Measurements from ENCODE around the gene TMED1.
"Not testable (repeated sequence)": the region's sequence is repeated elsewhere in the genome, so short reads cannot be mapped to it uniquely, and the experiment has no call there.

The TMED1 gene, protein sequence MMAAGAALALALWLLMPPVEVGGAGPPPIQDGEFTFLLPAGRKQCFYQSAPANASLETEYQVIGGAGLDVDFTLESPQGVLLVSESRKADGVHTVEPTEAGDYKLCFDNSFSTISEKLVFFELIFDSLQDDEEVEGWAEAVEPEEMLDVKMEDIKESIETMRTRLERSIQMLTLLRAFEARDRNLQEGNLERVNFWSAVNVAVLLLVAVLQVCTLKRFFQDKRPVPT

GRCh38 chr19:10835754-10836478, at the start of gene TMED1:
Gene TMED1, minus strand, starts transcription at chr19:10836212. Its CDS starts 21 bp downstream, at chr19:10836191.
- DNase-seq: peak; percentile 98

GRCh38 chr19:10885201-10886169, 49.5 kb upstream of the TMED1 start:
- DNase-seq: no peak

GRCh38 chr19:10884274-10884673, 48.3 kb upstream of the TMED1 start:
- no peak for DNase-seq

- no peak for DNase-seq
Measured at GRCh38 chr19:10882108-10882457, 46.1 kb upstream of the TMED1 start.

GRCh38 chr19:10881403-10882107, 45.5 kb upstream of the TMED1 start:
- DNase-seq: no peak

GRCh38 chr19:10878253-10878652, 42.2 kb upstream of the TMED1 start:
- DNase-seq: peak; percentile 21

DNA sequence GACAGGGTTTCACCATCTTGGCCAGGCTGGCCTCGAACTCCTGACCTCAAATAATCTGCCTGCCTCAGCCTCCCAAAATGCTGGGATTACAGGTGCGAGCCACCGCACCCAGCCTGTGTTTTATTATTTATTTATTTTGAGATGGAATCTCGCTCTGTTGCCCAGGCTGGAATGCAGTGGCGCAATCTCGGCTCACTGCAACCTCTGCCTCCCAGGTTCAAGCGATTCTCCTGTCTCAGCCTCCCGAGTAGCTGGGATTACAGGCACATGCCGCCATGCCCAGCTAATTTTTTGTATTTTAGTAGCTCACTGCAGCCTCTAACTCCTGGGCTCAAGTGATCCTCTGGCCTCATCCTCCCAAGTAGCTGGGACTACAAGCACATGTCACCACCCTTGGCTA, 41.6 kb upstream of the TMED1 start:
- not testable (repeated sequence) for DNase-seq

DNA sequence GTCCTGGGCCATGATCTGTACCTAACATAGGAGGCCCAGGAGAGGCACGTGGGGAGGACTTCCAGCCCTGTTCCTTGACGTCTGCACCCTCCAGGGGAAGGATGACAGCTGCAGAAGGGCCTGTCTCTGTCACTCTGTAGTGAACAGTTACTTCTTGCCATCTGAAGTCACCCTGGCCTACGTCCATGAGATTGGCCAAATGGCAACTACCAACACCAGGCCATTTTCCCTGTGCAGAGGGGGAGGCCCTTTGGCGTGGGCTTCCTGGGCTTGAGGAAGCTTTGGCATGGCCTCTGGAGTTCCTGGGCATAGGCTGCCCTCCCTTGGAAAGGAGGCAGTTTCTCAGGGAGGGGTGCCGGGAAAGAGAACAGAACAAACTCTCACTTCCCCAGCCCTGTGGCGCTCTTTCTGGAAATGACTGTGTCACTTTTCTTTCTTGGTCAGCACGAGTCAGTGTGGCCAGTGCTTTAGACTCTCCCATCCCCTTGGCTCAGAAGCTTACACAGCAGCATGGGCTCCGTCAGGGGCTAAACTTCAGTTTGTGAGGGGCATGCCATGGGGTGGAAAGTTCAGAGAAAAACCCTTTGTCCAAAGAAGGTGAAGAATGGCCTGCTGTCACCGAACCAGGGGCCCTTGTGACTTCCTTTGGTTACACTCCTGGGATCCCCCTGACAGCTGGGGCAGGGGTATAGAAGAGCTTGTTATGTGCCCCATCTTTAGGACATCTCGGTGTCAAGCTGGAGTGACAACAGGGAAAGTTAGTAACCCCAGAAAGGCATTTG, 40.6 kb upstream of the TMED1 start:
- peak; percentile 68 for DNase-seq

GRCh38 chr19:10874024-10874423, 38.0 kb upstream of the TMED1 start:
- no peak for DNase-seq

- DNase-seq: no peak
Measured at GRCh38 chr19:10872546-10873107, 36.6 kb upstream of the TMED1 start.

DNA sequence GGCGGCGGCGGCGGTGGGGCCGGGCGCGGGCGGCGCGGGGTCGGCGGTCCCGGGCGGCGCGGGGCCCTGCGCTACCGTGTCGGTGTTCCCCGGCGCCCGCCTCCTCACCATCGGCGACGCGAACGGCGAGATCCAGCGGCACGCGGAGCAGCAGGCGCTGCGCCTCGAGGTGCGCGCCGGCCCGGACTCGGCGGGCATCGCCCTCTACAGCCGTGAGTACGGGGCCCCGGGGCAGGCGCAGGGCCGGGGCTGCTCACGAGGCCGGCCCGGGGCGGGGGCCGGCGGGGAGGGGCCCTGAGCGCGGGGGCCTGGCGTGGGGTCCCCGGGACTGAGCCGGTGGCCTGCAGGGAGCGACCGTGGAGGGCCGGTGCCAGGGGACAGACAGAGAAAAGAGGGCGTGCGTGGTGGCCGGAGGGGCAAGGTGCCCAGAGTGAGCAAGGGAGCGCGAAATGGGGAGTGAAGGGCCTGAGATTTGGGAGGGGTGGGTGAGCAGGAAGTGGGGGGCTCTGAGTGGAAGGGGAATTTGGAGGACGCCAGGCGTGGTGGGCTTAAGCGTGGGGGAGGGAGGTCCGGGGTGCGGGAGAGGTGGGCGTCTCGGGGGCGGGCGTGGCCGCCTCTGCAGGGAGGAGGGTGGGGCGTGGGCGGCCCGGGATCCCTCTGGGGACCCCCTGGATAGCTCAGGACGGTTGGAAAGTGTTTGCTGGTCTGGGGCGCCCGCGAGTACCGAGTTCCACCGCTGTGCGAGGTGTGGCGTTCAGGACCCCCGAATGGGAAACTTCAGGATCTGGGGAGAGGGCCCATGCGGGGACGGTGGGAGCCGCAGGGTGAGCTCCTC, 35.9 kb upstream of the TMED1 start:
- DNase-seq: peak; percentile 24

GRCh38 chr19:10870955-10871603, 35.1 kb upstream of the TMED1 start, which contains the start of gene CARM1:
Gene CARM1, plus strand, starts transcription at chr19:10871553. Its CDS starts 150 bp downstream, at chr19:10871703.
- DNase-seq: peak; percentile 100

GRCh38 chr19:10870501-10870954, 34.5 kb upstream of the TMED1 start:
- DNase-seq: no peak

- DNase-seq: not testable (repeated sequence)
Measured at GRCh38 chr19:10869872-10870311, 33.9 kb upstream of the TMED1 start.

DNA sequence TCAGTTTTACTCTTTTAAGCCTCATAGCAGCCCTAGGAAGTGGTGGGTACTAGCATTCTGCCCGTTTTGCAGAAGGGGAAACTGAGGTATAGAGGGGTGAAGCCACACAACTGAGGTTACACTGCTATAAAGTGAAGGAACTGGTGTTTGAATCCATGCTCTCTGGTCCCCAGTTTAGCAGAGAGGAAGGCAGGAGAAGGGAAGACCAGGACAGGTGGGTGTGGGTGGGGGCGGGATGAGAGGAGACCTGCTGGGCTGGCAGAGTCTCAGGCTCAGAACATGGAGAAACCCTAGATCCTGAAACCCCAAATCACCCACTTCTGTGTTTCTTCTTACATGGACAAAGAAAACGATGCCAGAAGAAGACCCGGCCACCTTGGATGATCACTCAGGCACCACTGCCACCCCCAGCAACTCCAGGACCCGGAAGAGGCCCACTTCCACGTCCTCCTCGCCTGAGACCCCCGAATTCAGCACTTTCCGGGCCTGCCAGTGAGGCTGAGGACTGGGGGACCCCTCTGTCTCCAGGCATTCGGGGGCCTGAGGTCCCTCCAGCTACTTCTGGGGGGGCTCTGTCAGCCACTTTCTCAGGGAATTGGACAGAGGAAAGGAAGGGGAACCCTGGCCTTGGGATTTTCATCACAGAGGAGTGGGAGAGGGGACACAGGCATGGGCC, 33.0 kb upstream of the TMED1 start:
- DNase-seq: no peak

DNA sequence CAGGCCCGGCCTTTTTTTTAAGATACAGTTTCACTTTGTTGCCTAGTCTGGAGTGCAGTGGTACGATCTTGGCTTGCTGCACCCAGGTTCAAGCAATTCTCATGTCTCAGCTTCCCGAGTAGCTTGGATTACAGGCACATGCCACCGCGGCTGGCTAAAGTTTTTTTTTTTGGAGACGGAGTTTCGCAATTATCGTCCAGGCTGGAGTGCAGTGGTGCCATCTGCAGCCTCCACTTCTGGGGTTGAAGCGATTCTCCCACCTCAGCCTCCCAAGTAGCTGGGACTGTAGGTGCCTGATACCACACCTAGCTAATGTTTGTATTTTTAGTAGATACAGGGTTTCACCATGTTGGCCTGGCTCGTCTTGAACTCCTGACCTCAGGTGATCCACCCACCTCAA, 30.5 kb upstream of the TMED1 start:
- no peak for DNase-seq

DNA sequence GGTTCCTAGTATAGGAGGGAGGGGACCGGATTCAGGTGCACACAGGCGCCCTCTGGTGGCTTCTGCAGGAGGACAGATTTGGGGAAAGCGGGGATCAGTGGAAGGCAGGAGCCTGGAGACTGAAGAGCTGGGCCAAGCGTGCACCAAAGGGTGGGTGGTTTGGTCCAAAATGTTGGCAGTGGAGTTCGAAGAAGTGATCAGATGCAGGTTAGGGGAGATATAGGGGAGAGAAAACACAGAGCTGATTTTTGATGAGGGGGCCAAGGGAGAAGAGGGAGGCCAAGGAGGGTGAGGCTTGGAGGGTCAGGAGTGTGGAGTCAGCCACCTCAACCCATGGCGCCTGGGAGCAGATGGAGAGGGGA, 28.5 kb upstream of the TMED1 start:
- peak; percentile 88 for DNase-seq

DNA sequence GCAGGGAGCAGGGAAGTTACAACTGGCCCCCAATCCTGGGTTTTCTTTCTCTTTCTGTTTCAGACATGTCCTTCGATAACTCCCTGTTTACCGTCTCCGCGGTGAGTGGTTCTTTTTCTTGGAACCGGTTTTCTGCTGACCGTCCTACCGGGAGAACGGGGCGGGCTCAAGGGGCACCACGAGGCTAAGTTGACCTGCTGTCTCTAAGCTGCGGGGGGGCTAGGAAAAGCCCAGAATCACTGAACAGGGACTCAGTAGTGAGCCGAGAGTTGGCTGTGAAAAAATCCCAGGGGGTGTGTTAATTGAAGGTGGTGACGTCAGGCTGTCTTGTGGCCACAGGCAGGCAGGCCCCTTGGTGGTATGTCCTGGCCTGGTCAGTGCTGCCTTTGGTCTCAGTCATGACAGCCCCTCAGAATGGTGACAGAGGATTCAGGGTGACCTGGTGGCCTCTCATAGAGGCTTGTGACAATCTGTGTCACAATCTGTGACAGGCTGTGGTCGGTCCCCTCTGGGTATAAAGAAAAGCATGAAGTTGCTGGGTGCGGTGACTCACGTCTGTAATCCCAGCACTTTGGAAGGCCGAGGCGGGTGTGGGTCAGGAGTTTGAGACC, 27.2 kb upstream of the TMED1 start:
- no peak for DNase-seq

GRCh38 chr19:10862561-10863106, 26.6 kb upstream of the TMED1 start:
- no peak for DNase-seq
